GM21529 (cell line): ENCODE measurements around the gene THBS3.
"Not testable (repeated sequence)": the region's sequence is repeated elsewhere in the genome, so short reads cannot be mapped to it uniquely, and the experiment has no call there.

Source experiments
- ATAC-seq: cut with Tn5 transposase; IDR thresholded peaks from one replicate; pipeline ENCODE4 v1.9.1; 2021; ENCODE audit not compliant: unreplicated experiment

The THBS3 gene

GRCh38 chr1:155207806-155208540 lies at the start of gene THBS3:
TSS of gene THBS3 (minus strand) at chr1:155207897. CDS start at chr1:155207876, 21 bp downstream.
- ATAC-seq = no peak

GRCh38 chr1:155256058-155256852 lies 48.6 kb upstream of the THBS3 start:
- no peak for ATAC-seq

GRCh38 chr1:155255243-155256007 lies 47.7 kb upstream of the THBS3 start, which contains the start of gene ENTREP3:
TSS of gene ENTREP3 (minus strand) at chr1:155255483. CDS start at chr1:155254877, 606 bp downstream.
- ATAC-seq = no peak

- no peak for ATAC-seq
Observed at GRCh38 chr1:155254714-155255242, 47.1 kb upstream of the THBS3 start.

- no peak for ATAC-seq
Observed at GRCh38 chr1:155254228-155254713, 46.6 kb upstream of the THBS3 start.

GRCh38 chr1:155253797-155254196 lies 46.1 kb upstream of the THBS3 start:
- ATAC-seq = no peak

GRCh38 chr1:155253208-155253607 lies 45.5 kb upstream of the THBS3 start:
- ATAC-seq = no peak

- no peak for ATAC-seq
Observed at GRCh38 chr1:155251566-155251965, 43.9 kb upstream of the THBS3 start.

GRCh38 chr1:155250633-155251449 lies 43.1 kb upstream of the THBS3 start:
- ATAC-seq = peak; percentile 87

GRCh38 chr1:155250246-155250632 lies 42.5 kb upstream of the THBS3 start:
- peak; percentile 13 for ATAC-seq

- ATAC-seq = no peak
Observed at GRCh38 chr1:155247667-155248553, 40.2 kb upstream of the THBS3 start.

GRCh38 chr1:155246796-155247195 lies 39.1 kb upstream of the THBS3 start:
- ATAC-seq = not testable (repeated sequence)

GRCh38 chr1:155245163-155245524 lies 37.4 kb upstream of the THBS3 start:
- ATAC-seq = peak; percentile 4

GRCh38 chr1:155244368-155245162 lies 36.9 kb upstream of the THBS3 start:
- peak; percentile 84 for ATAC-seq

GRCh38 chr1:155242805-155243358 lies 35.2 kb upstream of the THBS3 start:
- no peak for ATAC-seq

- no peak for ATAC-seq
Observed at GRCh38 chr1:155241841-155242264, 34.2 kb upstream of the THBS3 start.

GRCh38 chr1:155241069-155241679 lies 33.5 kb upstream of the THBS3 start:
- no peak for ATAC-seq

- no peak for ATAC-seq
Observed at GRCh38 chr1:155236451-155236850, 28.8 kb upstream of the THBS3 start.
